Measurements from ENCODE around the gene FCRLB. TPM values are rescaled to one million over a fixed set of nuclear protein-coding genes. Genes with fewer than 3 reads are reported as not detected.

The FCRLB gene
- total RNA-seq, 1 donor from 2014 or later = 0.59 TPM

Other genes with a start within 250 kb of the FCRLB start
- gene FCGR2A, start 216.1 kb upstream of the FCRLB start, total RNA-seq = 0.09 and 0.36 TPM in 2 replicates
- 3.7 and 4.0 TPM in 2 replicates for gene HSPA6, start 197.0 kb upstream of the FCRLB start, total RNA-seq
- gene FCGR3A, start 171.7 kb upstream of the FCRLB start, total RNA-seq = 0.11 TPM in 1 of 2 replicates, not detected in the other
- not detected in 2 replicates for gene FCGR3B, start 90.4 kb upstream of the FCRLB start, total RNA-seq
- gene FCGR2B, start 58.4 kb upstream of the FCRLB start, total RNA-seq = 0.11 TPM in 1 of 2 replicates, not detected in the other
- not detected in 2 replicates for gene FCRLA, start 14.3 kb upstream of the FCRLB start, total RNA-seq
- gene DUSP12, start 28.2 kb downstream of the FCRLB start, total RNA-seq = 27.1 and 27.6 TPM in 2 replicates
- gene ATF6, start 44.8 kb downstream of the FCRLB start, total RNA-seq = 29.5 and 31.1 TPM in 2 replicates

Measured in T-helper 2 cell treated with Interferon-gamma antibody and Interleukin-4, amounts not matched to agents 100 ng/mL and 5 ng/mL, for 36 hours (primary cell).